ENCODE data around the gene CCBE1.
"Not testable (repeated sequence)": the region's sequence is repeated elsewhere in the genome, so short reads cannot be mapped to it uniquely, and the experiment has no call there.

The CCBE1 gene

GRCh38 chr18:59520562-59521355, 176.5 kb downstream of the CCBE1 start:
- DNase-seq = no peak

- no peak for DNase-seq
Observed at GRCh38 chr18:59518705-59519104, 178.5 kb downstream of the CCBE1 start.

GRCh38 chr18:59517446-59518165, 179.6 kb downstream of the CCBE1 start:
- no peak for DNase-seq

GRCh38 chr18:59516356-59517155, 180.7 kb downstream of the CCBE1 start:
- no peak for DNase-seq

- DNase-seq = not testable (repeated sequence)
Observed at GRCh38 chr18:59515956-59516355, 181.3 kb downstream of the CCBE1 start.

GRCh38 chr18:59515147-59515546, 182.1 kb downstream of the CCBE1 start:
- DNase-seq = no peak

GRCh38 chr18:59514203-59514602, 183.0 kb downstream of the CCBE1 start:
- no peak for DNase-seq

- DNase-seq = no peak
Observed at GRCh38 chr18:59512025-59512755, 185.0 kb downstream of the CCBE1 start.

GRCh38 chr18:59509481-59510442, 187.5 kb downstream of the CCBE1 start:
- no peak for DNase-seq

GRCh38 chr18:59505356-59505755, 191.9 kb downstream of the CCBE1 start:
- no peak for DNase-seq

GRCh38 chr18:59502274-59503175, 194.7 kb downstream of the CCBE1 start:
- no peak for DNase-seq

- no peak for DNase-seq
Observed at GRCh38 chr18:59501920-59502273, 195.3 kb downstream of the CCBE1 start.

- no peak for DNase-seq
Observed at GRCh38 chr18:59500765-59501164, 196.5 kb downstream of the CCBE1 start.

- no peak for DNase-seq
Observed at GRCh38 chr18:59498506-59499086, 198.6 kb downstream of the CCBE1 start.

- DNase-seq = no peak
Observed at GRCh38 chr18:59492756-59493421, 204.3 kb downstream of the CCBE1 start.

GRCh38 chr18:59488899-59489298, 208.3 kb downstream of the CCBE1 start:
- DNase-seq = no peak

GRCh38 chr18:59485382-59485781, 211.8 kb downstream of the CCBE1 start:
- DNase-seq = no peak

- DNase-seq = no peak
Observed at GRCh38 chr18:59484561-59485328, 212.5 kb downstream of the CCBE1 start.

- DNase-seq = no peak
Observed at GRCh38 chr18:59484131-59484530, 213.1 kb downstream of the CCBE1 start.
